Left ventricle myocardium inferior (tissue), 1 donor: ENCODE measurements around the gene G6PD. TPM values are rescaled to one million over a fixed set of nuclear protein-coding genes. Genes with fewer than 3 reads are reported as not detected.
"Not testable (repeated sequence)": the region's sequence is repeated elsewhere in the genome, so short reads cannot be mapped to it uniquely, and the experiment has no call there.

ENCODE experiments used
- DNase-seq: peaks from one replicate; pipeline ENCODE4 v3.0.0-alpha.2; 2020
- H3K27ac ChIP-seq: fragments of 200-600 bp; replicated peaks from 2 replicates; pipeline ENCODE4 v1.8.0; 2021
- H3K27me3 ChIP-seq: fragments of 200-600 bp; 2 replicates; pipeline ENCODE4 v1.8.0; 2021; ENCODE audit warnings: low read depth
- H3K36me3 ChIP-seq: fragments of 200-600 bp; 2 replicates; pipeline ENCODE4 v1.8.0; 2021
- H3K4me1 ChIP-seq: fragments of 200-600 bp; 2 replicates; pipeline ENCODE4 v1.8.0; 2021
- H3K4me3 ChIP-seq: fragments of 200-600 bp; 2 replicates; pipeline ENCODE4 v1.8.0; 2021; ENCODE audit warnings: mild to moderate bottlenecking, moderate library complexity
- H3K9me3 ChIP-seq: fragments of 200-600 bp; replicated peaks from 2 replicates; pipeline ENCODE4 v1.8.0; 2021
- CTCF ChIP-seq: fragments of 200-600 bp; IDR thresholded peaks from 2 replicates; pipeline ENCODE4 v1.8.0; 2021; ENCODE audit warnings: antibody characterized with exemption, mild to moderate bottlenecking, borderline replicate concordance
- intact Hi-C: fragments of 100-400 bp; cut with micrococcal nuclease; formaldehyde crosslinking; loops from one replicate; pipeline ENCODE4 v1.11.0; 2022
- total RNA-seq: library from RNA; stranded (reverse); fragmentation: NEBNext Ultra II Directional; extraction: Animal tissue kit (Norgen Biotek cat#: 25700); gene quantifications from one replicate; pipeline ENCODE4 v1.2.1, GENCODE V29; 2021
- donor health status: DM: no; HTN: yes; CAD: no; lungs with severe emphysema.

G6PD gene
- total RNA-seq, 1 donor from 2014 or later = 10.9 TPM

GRCh38 chrX:154575076-154575475 is 28.4 kb upstream of the G6PD start:
- intact Hi-C loops = not testable (repeated sequence)

GRCh38 chrX:154573061-154573460 is 26.4 kb upstream of the G6PD start:
- H3K4me3 ChIP-seq, H3K36me3 ChIP-seq, H3K27ac ChIP-seq, H3K27me3 ChIP-seq, H3K4me1 ChIP-seq, H3K9me3 ChIP-seq, intact Hi-C loops, DNase-seq: not testable (repeated sequence)

More at GRCh38 chrX:154575076-154575475, 28.4 kb upstream of the G6PD start:
- DNase-seq, H3K9me3 ChIP-seq, H3K27me3 ChIP-seq, H3K4me1 ChIP-seq, H3K4me3 ChIP-seq, H3K36me3 ChIP-seq, H3K27ac ChIP-seq: not testable (repeated sequence)

GRCh38 chrX:154570361-154570760 is 23.7 kb upstream of the G6PD start:
- H3K27me3 ChIP-seq, intact Hi-C loops, H3K27ac ChIP-seq, H3K4me3 ChIP-seq, H3K4me1 ChIP-seq, H3K9me3 ChIP-seq, H3K36me3 ChIP-seq, DNase-seq: not testable (repeated sequence)

- H3K27me3 ChIP-seq, H3K4me1 ChIP-seq, H3K9me3 ChIP-seq, H3K27ac ChIP-seq, DNase-seq, H3K4me3 ChIP-seq, H3K36me3 ChIP-seq, intact Hi-C loops: not testable (repeated sequence)
These were observed 15.6 kb upstream of the G6PD start for GRCh38 chrX:154562295-154562694.

- H3K27me3 ChIP-seq, H3K36me3 ChIP-seq, DNase-seq, H3K4me1 ChIP-seq, H3K27ac ChIP-seq, intact Hi-C loops, H3K4me3 ChIP-seq, H3K9me3 ChIP-seq: not testable (repeated sequence)
These were observed 13.7 kb upstream of the G6PD start for GRCh38 chrX:154560326-154560725.

GRCh38 chrX:154558896-154559295 is 12.2 kb upstream of the G6PD start:
- intact Hi-C loops = not testable (repeated sequence)

GRCh38 chrX:154558060-154558690 is 11.5 kb upstream of the G6PD start:
- H3K27me3 ChIP-seq, intact Hi-C loops, H3K4me3 ChIP-seq, H3K36me3 ChIP-seq, H3K27ac ChIP-seq, DNase-seq, H3K9me3 ChIP-seq, H3K4me1 ChIP-seq: not testable (repeated sequence)

More at GRCh38 chrX:154558896-154559295, 12.2 kb upstream of the G6PD start:
- DNase-seq, H3K4me1 ChIP-seq, H3K36me3 ChIP-seq, H3K9me3 ChIP-seq, H3K27ac ChIP-seq, H3K4me3 ChIP-seq, H3K27me3 ChIP-seq: not testable (repeated sequence)

- H3K4me3 ChIP-seq, H3K27ac ChIP-seq, H3K27me3 ChIP-seq, H3K9me3 ChIP-seq, H3K36me3 ChIP-seq, DNase-seq, intact Hi-C loops: not testable (repeated sequence)
- H3K4me1 ChIP-seq = peaks cover 18% of the 10 kb centered on the region
These were observed 5.6 kb upstream of the G6PD start for GRCh38 chrX:154552112-154552806.

- Histone ChIP-seq H3K4me3 (no peak overlapping the region), H3K36me3 (no peaks in the 10 kb centered on the region), H3K27me3 (no peaks in the 10 kb centered on the region), H3K9me3 (no peaks in the 10 kb centered on the region), H3K4me1 (peaks cover 27% of the 10 kb centered on the region), H3K27ac (no peak overlapping the region)
- no peak for DNase-seq
- no peak for TF ChIP-seq CTCF
- intact Hi-C loops = no loop called here
These were observed 3.1 kb upstream of the G6PD start for GRCh38 chrX:154549766-154550165.
